ENCODE data around the gene LDLRAD3.

GRCh38 chr11:35976434-35976833 is 32.6 kb downstream of the LDLRAD3 start:
- TF ChIP-seq, protein P1, sequence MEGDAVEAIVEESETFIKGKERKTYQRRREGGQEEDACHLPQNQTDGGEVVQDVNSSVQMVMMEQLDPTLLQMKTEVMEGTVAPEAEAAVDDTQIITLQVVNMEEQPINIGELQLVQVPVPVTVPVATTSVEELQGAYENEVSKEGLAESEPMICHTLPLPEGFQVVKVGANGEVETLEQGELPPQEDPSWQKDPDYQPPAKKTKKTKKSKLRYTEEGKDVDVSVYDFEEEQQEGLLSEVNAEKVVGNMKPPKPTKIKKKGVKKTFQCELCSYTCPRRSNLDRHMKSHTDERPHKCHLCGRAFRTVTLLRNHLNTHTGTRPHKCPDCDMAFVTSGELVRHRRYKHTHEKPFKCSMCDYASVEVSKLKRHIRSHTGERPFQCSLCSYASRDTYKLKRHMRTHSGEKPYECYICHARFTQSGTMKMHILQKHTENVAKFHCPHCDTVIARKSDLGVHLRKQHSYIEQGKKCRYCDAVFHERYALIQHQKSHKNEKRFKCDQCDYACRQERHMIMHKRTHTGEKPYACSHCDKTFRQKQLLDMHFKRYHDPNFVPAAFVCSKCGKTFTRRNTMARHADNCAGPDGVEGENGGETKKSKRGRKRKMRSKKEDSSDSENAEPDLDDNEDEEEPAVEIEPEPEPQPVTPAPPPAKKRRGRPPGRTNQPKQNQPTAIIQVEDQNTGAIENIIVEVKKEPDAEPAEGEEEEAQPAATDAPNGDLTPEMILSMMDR (IDR thresholded peaks at IDR 0.05): no peak
- no peak for TF ChIP-seq REST (IDR thresholded peaks at IDR 0.05; ENCODE audit: insufficient read depth in 1 of 2, low read depth in 2 of 2, low read length in 1 of 2)

Data from Panc1 (cell line).